Placental pericyte (primary cell): ENCODE data around the gene HEPACAM. TPM values are rescaled to one million over a fixed set of nuclear protein-coding genes. Genes with fewer than 3 reads are reported as not detected.

Source experiments
- total RNA-seq: library from RNA; depleted of rRNA; stranded (reverse); fragments of >200 nt; gene quantifications from 2 replicates; pipeline ENCODE4 v1.2.3, GENCODE V29; 2012

Gene HEPACAM
- under 0.01 TPM in 1 of 2 replicates, not detected in the other for total RNA-seq

DNA sequence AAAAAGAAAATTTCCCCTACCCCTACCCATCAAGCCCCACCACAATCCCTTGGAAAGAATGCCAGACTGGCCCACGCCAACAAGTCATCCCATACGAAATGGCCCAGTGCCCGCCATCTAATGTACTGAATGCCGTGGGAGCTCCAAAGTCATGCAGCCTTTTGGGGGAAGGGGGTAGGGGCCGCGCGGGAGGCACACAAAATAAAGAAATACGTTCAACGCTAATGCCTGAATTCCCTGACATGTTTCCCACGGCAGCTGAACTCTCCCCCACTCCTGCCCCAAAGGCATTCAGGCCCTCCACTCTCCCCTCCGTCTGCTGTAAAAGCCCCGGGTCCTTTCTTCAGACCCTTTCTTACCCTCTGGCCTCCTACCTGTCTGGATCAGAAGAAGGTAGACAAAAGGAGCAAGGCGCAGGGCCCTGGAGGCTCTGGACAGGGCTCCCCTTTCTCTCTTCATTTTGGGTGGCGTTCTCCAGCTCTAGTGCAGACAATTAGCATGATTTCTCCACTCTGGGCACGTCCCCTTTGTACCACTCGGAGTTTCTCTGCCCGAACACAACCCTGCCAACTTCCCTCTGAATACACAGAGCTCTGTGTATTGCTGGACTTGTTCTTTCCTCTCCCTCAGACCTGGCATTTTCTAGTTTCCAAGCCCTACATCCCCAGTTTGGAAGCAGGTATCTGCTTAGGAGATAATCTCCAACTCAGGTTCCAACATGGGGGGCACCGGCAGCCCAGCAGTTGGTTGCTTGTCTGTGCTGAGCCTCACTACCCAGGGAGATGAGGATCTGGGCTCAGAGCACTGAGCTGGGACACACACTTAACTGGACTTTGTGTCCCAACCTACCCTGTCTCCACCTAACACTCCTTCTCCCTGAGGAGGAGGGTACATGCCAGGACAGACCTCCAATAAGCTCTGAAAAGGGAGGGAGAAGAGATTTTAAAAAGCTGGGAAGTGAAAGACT lies at the start of gene HEPACAM:
Gene HEPACAM (minus strand): TSS at position 500 of the 967 bp plus-strand sequence. CDS start 41 bp downstream, at position 459.

DNA sequence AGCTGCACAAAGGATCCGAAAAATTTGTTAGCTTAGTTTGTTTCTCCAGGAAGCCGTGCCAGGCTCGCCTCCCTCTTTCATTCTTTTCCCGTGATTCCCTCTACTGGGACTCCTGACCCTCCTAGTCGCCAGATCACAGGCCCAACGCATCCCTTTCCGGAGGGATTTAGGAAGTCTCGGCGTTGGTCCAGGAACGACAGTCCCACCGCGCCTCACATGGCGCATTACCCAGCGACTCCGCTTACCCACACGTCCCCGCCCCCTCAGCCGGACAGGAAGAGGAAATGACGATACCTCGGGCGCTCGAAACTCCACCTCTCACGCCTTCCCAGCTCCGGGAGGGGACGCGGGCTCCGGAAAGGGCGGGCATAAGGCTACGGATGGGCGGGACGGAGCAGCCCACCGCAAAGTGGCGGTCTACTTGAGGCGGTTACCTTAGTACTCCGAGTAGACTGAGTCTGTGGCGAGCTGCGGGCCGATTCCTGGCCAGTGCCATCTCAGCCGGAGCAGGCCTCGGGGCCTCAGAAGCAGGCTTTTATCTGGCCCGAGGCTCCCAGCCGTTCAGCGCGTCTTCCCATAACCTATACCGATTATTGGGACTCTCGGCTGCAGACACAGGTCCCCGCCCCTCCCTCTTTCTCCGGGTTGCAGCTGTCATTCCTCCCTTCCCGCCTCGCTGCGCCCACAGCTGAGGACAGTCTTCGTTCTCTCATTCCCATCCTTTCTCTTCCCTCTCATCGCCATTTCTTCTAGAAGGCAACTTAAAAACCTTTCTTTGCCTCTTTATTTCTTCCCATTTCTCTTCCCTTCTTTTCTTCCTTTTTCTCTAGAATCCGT lies 18.1 kb upstream of the HEPACAM start, which contains the start of gene CCDC15:
Gene CCDC15 (plus strand): TSS at position 450 of the 837 bp plus-strand sequence. CDS start 531 bp downstream, outside the sequence.

GRCh38 chr11:124918950-124919349 lies 16.9 kb downstream of the HEPACAM start, which contains the start of gene HEPN1:
TSS of gene HEPN1 (plus strand) at chr11:124919250.

GRCh38 chr11:124897674-124898262 lies 38.1 kb downstream of the HEPACAM start, which contains the start of gene ROBO4:
TSS of gene ROBO4 (minus strand) at chr11:124897865. CDS start at chr11:124897795, 70 bp downstream.

Other genes starting within 250 kb of the HEPACAM start
- 2.3 TPM in 1 of 2 replicates, not detected in the other for gene NRGN, start 196.1 kb downstream of the HEPACAM start, total RNA-seq
- not detected in 2 replicates for gene VSIG2, start 183.8 kb downstream of the HEPACAM start, total RNA-seq
- gene ESAM, start 173.8 kb downstream of the HEPACAM start, total RNA-seq, result 0.22 and 2.7 TPM in 2 replicates
- 5.9 and 25.6 TPM in 2 replicates for gene MSANTD2, start 135.6 kb downstream of the HEPACAM start, total RNA-seq
- 9.0 and 11.2 TPM in 2 replicates for gene ROBO3, start 70.6 kb downstream of the HEPACAM start, total RNA-seq
- gene ROBO4, start 38.2 kb downstream of the HEPACAM start, total RNA-seq, result 0.88 and 2.7 TPM in 2 replicates
- not detected in 2 replicates for gene HEPN1, start 16.8 kb downstream of the HEPACAM start, total RNA-seq
- gene CCDC15, start 18.2 kb upstream of the HEPACAM start, total RNA-seq, result 0.66 and 7.9 TPM in 2 replicates
- gene SLC37A2, start 127.3 kb upstream of the HEPACAM start, total RNA-seq, result 0.88 and 13.0 TPM in 2 replicates
- gene TMEM218, start 175.6 kb upstream of the HEPACAM start, total RNA-seq, result 22.8 and 33.2 TPM in 2 replicates
- gene PKNOX2, start 228.7 kb upstream of the HEPACAM start, total RNA-seq, result 2.8 and 7.7 TPM in 2 replicates